ENCODE measurements around the gene RPL19.

Gene RPL19

GRCh38 chr17:39204245-39204644 lies 4.2 kb downstream of the RPL19 start:
- H3K36me3 Mint-ChIP-seq (ENCODE audit: low read depth) = peaks cover 47% of the 10 kb centered on the region
- H3K27ac Mint-ChIP-seq = no peak overlapping the region
- no peaks in the 10 kb centered on the region for H3K9me3 Mint-ChIP-seq
- peaks cover 42% of the 10 kb centered on the region for H3K4me1 Mint-ChIP-seq
- H3K4me3 Mint-ChIP-seq = peak overlapping the region; percentile 13 to 64 (median 52)
- TF ChIP-seq, protein P1, sequence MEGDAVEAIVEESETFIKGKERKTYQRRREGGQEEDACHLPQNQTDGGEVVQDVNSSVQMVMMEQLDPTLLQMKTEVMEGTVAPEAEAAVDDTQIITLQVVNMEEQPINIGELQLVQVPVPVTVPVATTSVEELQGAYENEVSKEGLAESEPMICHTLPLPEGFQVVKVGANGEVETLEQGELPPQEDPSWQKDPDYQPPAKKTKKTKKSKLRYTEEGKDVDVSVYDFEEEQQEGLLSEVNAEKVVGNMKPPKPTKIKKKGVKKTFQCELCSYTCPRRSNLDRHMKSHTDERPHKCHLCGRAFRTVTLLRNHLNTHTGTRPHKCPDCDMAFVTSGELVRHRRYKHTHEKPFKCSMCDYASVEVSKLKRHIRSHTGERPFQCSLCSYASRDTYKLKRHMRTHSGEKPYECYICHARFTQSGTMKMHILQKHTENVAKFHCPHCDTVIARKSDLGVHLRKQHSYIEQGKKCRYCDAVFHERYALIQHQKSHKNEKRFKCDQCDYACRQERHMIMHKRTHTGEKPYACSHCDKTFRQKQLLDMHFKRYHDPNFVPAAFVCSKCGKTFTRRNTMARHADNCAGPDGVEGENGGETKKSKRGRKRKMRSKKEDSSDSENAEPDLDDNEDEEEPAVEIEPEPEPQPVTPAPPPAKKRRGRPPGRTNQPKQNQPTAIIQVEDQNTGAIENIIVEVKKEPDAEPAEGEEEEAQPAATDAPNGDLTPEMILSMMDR (IDR thresholded peaks at IDR 0.05; ENCODE audit: unreplicated experiment in 3 of 3) = no peak
- H3K27me3 Mint-ChIP-seq (ENCODE audit: low read depth) = peaks cover 10% of the 10 kb centered on the region

DNA sequence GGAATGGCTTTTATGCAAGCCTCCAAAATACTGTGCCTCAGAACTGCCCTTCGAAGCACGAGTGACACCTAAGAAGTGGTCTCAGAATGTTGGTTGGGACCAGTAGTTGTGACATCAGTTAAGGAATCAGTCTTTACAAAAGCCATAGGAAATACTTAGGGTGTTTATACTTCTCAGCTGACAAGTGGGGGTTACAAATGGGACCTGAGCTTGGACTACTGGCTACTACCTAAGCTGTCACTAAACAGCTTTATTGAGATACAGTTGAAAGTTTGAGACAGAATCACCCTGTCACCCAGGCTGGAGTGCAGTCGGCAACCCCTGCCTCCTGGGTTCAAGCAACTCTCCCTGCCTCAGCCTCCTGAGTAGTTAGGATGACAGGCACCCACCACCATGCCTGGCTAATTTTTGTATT lies 5.0 kb downstream of the RPL19 start:
- peaks cover 11% of the 10 kb centered on the region for H3K27me3 Mint-ChIP-seq (ENCODE audit: low read depth)
- peak overlapping the region in 2 of 3 experiments; percentile 44 to 61 for H3K4me3 Mint-ChIP-seq
- H3K9me3 Mint-ChIP-seq = no peaks in the 10 kb centered on the region
- TF ChIP-seq, protein P1 (IDR thresholded peaks at IDR 0.05; ENCODE audit: unreplicated experiment in 3 of 3) = no peak
- peaks cover 34% of the 10 kb centered on the region for H3K4me1 Mint-ChIP-seq
- H3K27ac Mint-ChIP-seq = no peak overlapping the region
- H3K36me3 Mint-ChIP-seq (ENCODE audit: low read depth) = peaks cover 45% of the 10 kb centered on the region

- Mint-ChIP-seq H3K27me3 (ENCODE audit: low read depth) (peaks cover 26% of the 10 kb centered on the region), H3K4me3 (no peak overlapping the region), H3K4me1 (peaks cover 19% of the 10 kb centered on the region), H3K9me3 (no peaks in the 10 kb centered on the region), H3K36me3 (ENCODE audit: low read depth) (peaks cover 20% of the 10 kb centered on the region), H3K27ac (peak overlapping the region in 1 of 3 experiments; percentile 63)
- TF ChIP-seq, protein P1 (IDR thresholded peaks at IDR 0.05; ENCODE audit: unreplicated experiment in 3 of 3) = no peak
These were observed 8.1 kb downstream of the RPL19 start for GRCh38 chr17:39208136-39208535.

DNA sequence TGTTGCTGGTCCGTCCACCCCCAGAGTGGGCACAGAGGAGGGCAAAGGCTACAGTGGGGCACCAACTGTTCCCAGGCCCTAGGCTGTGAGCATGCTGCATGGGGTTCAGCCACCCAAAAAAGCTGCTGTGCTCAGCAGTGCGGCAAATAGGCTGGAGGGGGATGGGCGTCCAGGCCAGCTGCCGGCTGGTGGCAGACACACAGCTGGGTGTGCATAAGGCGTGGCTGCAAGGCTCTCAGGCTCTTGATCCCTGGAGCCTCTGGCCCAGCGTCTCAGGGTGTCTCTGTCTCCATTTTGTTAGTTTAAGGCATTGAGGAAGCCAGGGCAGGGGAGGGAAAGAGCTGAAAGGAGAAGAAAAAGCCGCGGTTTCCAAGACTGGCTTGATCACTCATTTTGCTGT lies 8.8 kb downstream of the RPL19 start:
- Mint-ChIP-seq H3K36me3 (ENCODE audit: low read depth) (peaks cover 13% of the 10 kb centered on the region), H3K4me1 (peaks cover 19% of the 10 kb centered on the region), H3K27ac (peak overlapping the region in 2 of 3 experiments; percentile 33 to 63), H3K9me3 (no peaks in the 10 kb centered on the region), H3K27me3 (ENCODE audit: low read depth) (peaks cover 28% of the 10 kb centered on the region), H3K4me3 (peak overlapping the region; percentile 48 to 68 (median 50))
- TF ChIP-seq, protein P1 (IDR thresholded peaks at IDR 0.05; ENCODE audit: unreplicated experiment in 3 of 3) = no peak

DNA sequence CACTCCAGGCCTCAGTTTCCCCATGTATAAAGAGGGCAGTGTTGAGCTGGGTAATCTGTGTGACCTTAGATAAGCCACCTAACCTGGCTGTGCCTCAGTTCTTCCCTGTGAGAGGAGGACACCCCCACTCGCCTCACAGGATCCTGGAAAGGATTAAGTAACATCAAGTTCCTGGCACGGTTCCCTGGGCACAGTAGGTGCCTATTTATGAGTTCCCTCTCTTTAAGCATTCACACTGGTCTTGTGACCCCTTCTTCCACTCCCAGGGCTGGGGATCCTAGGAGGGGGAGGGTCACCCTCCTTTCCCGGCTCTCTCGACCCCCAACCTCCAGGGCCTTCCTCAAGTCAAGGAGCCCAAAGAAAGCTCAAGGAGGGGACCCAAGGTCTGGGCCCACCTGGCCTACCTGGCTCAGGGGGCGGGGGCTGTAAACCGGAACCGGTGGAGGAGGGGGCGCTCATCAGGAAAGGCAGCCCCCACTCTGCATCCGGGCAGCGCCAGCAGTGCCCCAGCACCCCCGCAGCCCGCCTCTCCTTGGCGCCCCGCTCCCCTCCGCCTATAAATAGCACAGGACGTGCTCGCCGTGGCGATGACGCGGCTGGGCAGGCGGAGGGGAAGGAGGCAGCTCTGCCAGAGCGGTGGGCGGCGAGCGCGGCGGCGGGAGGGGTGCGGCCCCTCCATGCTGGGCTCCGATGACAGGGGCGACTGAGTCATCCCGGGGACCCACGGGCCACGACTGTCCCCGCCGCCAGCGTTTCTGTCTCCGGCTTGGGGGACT lies 9.4 kb downstream of the RPL19 start:
- H3K36me3 Mint-ChIP-seq (ENCODE audit: low read depth) = peaks cover 7% of the 10 kb centered on the region
- no peaks in the 10 kb centered on the region for H3K9me3 Mint-ChIP-seq
- H3K4me1 Mint-ChIP-seq = peaks cover 19% of the 10 kb centered on the region
- peak overlapping the region in 2 of 3 experiments; percentile 33 to 63 for H3K27ac Mint-ChIP-seq
- peaks cover 28% of the 10 kb centered on the region for H3K27me3 Mint-ChIP-seq (ENCODE audit: low read depth)
- TF ChIP-seq, protein P1 (IDR thresholded peaks at IDR 0.05; ENCODE audit: unreplicated experiment in 3 of 3) = no peak
- peak overlapping the region in 2 of 3 experiments; percentile 54 to 68 for H3K4me3 Mint-ChIP-seq

- Mint-ChIP-seq H3K36me3 (ENCODE audit: low read depth) (peaks cover 1% of the 10 kb centered on the region), H3K4me3 (peak overlapping the region in 2 of 3 experiments; percentile 45 to 54), H3K4me1 (peaks cover 19% of the 10 kb centered on the region), H3K9me3 (no peaks in the 10 kb centered on the region), H3K27me3 (ENCODE audit: low read depth) (peaks cover 29% of the 10 kb centered on the region), H3K27ac (no peak overlapping the region)
- TF ChIP-seq, protein P1 (IDR thresholded peaks at IDR 0.05; ENCODE audit: unreplicated experiment in 3 of 3) = no peak
These were observed 10.0 kb downstream of the RPL19 start for GRCh38 chr17:39210093-39210434.
